Measurements from ENCODE around the gene PDE6B.
"Not testable (repeated sequence)": the region's sequence is repeated elsewhere in the genome, so short reads cannot be mapped to it uniquely, and the experiment has no call there.

The PDE6B gene

DNA sequence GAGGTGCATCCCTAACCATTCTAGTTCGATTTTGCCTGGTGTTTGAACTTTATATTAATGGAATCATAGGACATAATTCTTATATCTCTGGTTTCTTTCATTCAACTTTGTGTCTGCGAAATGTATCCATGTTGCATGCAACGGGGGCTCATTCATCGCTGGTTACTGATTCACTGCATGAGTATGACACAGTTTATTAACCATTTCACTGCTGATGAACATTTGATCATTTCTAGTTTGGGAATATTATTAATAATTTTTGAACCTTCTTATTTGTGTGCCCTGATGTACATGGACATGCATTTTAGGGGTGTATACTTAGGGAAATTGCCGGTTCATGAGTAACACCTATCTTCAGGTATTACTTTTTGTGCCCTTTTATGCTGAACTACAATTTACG is 44.2 kb upstream of the PDE6B start:
- no peak overlapping the region for H3K27ac ChIP-seq
- no peak for TF ChIP-seq ZFX (IDR thresholded peaks at IDR 0.05)
- TF ChIP-seq, protein P1, sequence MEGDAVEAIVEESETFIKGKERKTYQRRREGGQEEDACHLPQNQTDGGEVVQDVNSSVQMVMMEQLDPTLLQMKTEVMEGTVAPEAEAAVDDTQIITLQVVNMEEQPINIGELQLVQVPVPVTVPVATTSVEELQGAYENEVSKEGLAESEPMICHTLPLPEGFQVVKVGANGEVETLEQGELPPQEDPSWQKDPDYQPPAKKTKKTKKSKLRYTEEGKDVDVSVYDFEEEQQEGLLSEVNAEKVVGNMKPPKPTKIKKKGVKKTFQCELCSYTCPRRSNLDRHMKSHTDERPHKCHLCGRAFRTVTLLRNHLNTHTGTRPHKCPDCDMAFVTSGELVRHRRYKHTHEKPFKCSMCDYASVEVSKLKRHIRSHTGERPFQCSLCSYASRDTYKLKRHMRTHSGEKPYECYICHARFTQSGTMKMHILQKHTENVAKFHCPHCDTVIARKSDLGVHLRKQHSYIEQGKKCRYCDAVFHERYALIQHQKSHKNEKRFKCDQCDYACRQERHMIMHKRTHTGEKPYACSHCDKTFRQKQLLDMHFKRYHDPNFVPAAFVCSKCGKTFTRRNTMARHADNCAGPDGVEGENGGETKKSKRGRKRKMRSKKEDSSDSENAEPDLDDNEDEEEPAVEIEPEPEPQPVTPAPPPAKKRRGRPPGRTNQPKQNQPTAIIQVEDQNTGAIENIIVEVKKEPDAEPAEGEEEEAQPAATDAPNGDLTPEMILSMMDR (conservative IDR thresholded peaks at IDR 0.05), result no peak

DNA sequence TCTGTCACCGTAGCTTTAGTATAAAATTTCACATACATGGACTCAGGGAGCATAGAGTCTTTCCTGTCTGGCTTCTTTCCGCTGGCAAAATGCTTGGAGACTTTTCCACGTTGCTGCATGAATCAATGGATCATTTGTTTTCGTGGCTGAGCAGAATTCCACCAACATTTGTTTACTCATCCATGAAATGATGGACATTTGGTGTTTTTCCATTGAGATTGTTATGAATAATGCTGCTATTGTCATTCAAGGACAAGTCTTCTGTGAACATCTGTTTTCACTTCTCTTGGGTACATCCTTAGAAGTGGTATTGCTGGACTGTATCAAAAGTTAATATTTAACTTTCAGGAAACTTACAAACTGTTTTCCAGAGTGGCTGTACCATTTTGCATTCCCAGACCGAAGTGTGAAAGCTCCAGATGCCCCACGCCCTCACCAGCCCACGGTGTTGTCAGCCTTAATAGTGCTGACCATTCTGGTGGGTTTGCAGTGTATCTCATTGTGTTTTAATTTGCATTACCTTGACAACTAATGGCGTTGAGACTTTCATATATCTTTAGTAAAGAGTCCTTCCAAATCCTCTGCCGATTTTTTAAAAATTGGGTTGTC is 43.5 kb upstream of the PDE6B start:
- no peak for TF ChIP-seq ZFX (IDR thresholded peaks at IDR 0.05)
- TF ChIP-seq, protein P1 (conservative IDR thresholded peaks at IDR 0.05), result no peak
- no peak overlapping the region for H3K27ac ChIP-seq

DNA sequence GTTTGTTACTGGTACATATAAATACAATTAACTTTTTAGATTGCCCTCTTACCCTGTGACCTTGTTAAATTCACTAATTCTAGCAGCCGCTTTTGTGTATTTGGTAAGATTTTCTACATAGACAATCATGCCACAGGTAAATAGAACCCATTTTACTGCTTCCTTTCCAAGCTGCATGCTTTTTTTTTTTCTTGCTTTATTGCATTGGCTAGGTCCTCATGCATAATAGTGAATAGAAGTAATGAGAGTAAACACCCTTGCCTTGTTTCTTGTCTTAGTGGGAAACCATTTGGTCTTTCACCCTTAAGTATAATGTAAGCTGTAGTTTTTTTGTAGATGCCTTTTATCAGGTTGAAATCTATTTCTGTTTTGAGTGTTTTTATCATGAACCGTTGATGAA is 41.6 kb upstream of the PDE6B start:
- TF ChIP-seq, protein P1 (conservative IDR thresholded peaks at IDR 0.05), result no peak
- TF ChIP-seq ZFX (IDR thresholded peaks at IDR 0.05), result no peak
- H3K27ac ChIP-seq, result no peak overlapping the region

DNA sequence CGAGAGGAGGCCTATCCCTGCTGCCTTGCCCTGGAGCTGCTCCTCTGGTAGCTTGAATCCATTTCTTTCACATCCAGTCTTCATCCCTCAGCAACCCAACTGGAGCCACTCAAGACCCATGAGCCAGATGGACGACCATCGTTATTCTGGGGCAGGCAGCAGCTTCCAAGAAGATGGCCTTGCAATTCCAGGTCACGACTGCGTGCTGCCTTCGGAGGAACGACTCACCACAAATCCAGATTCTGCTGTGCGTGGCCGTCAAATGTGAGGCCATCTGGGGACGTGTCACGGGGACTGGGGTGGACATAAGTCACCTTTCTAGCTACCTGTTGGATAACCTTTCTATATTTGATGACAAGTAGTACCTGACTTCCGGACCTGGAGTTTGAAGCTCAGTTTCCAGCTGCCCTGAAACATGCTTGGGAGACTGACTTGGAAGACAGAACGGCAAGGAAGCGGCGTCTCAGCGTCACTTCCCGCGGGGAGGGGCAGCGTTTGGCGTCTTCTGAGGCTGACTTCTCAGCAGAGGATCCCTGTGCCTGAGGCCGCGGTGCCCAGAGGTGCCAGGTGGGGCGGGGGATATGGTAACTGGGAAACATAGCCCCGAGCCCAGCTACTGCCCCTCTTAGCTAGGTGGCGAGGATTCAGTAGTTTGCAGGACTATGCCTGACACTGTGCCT is 37.6 kb upstream of the PDE6B start:
- H3K27ac ChIP-seq, result no peak overlapping the region
- TF ChIP-seq ZFX (IDR thresholded peaks at IDR 0.05), result no peak
- TF ChIP-seq, protein P1 (conservative IDR thresholded peaks at IDR 0.05), result no peak

DNA sequence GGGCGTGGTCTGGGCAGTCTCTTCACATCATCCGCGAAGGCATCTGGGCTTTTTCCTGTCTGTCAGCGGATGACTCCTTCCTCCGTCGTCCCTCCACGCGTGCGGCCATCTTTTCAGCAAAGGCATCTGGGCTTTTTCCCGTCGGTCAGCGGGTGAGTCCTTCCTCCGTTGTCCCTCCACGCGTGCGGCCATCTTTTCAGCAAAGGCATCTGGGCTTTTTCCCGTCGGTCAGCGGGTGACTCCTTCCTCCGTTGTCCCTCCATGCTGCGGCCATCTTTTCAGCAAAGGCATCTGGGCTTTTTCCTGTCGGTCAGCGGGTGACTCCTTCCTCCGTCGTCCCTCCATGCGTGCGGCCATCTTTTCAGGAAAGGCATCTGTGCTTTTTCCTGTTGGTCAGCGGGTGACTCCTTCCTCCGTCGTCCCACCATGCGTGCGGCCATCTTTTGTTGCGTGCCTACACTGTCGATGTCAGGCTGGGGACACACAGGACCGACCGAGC is 37.0 kb upstream of the PDE6B start:
- no peak overlapping the region for H3K27ac ChIP-seq
- no peak for TF ChIP-seq ZFX (IDR thresholded peaks at IDR 0.05)
- TF ChIP-seq, protein P1 (conservative IDR thresholded peaks at IDR 0.05), result no peak

DNA sequence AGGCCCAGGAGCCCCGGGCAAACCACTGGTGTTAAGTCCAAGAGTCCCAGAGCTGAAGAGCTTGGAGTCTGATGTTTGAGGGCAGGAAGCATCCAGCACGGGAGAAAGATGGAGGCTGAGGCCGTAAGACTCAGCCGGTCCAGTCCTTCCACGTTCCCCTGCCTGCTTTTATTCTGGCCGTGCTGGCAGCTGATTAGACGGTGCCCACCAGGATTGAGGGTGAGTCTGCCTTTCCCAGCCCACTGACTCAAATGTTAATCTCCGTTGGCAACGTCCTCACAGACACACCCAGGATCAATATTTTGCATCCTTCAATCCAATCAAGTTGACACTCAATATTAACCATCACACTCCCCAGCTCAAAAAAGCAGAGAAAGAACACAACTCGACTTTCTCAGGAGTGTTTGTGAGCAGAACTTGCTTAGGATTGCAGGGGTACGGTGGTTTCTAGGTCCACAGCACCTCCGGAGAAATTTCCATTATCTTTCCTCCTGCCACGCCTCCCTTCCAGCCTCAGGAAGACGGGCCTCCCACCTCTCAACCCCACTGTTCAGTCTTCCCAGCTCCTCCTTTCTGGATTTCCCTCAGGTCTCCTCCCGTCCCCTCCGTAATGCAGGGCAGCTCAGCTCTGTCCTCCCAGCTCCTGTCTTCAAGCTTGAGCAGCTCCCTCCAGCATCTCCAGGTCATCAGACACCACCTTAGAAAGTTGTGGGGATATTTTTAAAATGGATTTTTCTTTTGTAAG is 36.0 kb upstream of the PDE6B start:
- H3K27ac ChIP-seq, result no peak overlapping the region
- TF ChIP-seq, protein P1 (conservative IDR thresholded peaks at IDR 0.05), result no peak
- TF ChIP-seq ZFX (IDR thresholded peaks at IDR 0.05), result no peak

DNA sequence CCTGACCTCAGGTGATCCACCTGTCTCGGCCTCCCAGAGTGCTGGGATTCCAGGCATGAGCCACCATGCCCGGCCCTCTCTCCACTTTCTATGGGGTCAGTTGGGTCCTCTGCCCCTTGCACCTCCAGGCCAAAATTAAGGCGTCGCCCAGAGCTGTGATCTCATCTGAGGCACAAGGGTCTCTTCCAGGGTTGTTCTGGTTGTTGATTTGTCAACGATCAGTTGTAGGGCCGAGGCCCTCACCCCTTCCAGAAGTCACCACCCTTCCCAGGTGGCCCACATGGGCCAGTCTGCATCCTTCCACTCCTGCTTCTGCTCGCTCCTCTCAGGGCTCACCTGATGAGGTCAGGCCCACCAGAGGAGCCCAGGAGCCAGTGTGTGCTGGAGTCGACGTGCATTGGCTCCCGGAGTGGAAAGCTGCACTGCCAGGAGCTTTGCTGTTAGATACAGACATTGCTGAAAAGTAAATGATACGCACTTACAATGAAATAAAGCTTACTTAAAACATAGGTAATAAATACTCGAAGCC is 35.0 kb upstream of the PDE6B start:
- TF ChIP-seq, protein P1 (conservative IDR thresholded peaks at IDR 0.05), result no peak
- TF ChIP-seq ZFX (IDR thresholded peaks at IDR 0.05), result no peak
- H3K27ac ChIP-seq, result no peak overlapping the region

DNA sequence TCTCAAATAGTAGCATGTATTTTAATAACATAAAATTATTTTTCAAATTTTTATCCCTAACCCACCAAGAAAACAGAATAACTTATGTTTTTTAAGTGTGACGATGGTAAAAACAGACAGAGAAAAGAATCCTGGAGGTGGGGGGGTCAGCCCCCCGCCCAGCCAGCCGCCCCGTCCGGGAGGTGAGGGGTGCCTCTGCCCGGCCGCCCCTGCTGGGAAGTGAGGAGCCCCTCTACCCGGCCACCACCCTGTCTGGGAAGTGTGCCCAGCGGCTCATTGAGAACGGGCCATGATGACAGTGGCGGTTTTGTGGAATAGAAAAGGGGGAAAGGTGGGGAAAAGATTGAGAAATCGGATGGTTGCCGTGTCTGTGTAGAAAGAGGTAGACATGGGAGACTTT is 33.2 kb upstream of the PDE6B start:
- H3K27ac ChIP-seq, result not testable (repeated sequence)

All from C4-2B (cell line).